GM13977 (cell line): Measurements from ENCODE around the gene MYCN.

Source experiments
- DNase-seq: peaks from one replicate; pipeline ENCODE4 v3.0.0; 2012; ENCODE audit warnings: low spot score
- CTCF ChIP-seq: IDR thresholded peaks from 2 replicates; pipeline ENCODE4 v1.5.1; 2012; ENCODE audit warnings: mild to moderate bottlenecking, control low read depth; ENCODE audit not compliant: insufficient read depth; ENCODE audit errors: extremely low read depth, missing control alignments
- in situ Hi-C: fragments of 300-500 bp; cut with MboI; formaldehyde crosslinking; loops from one replicate; pipeline ENCODE4 v1.12.0; 2022; ENCODE audit warnings: low sequenced_read_pairs, low pct_unique_long_range_greater_than_20kb, mixed read lengths, inconsistent platforms; ENCODE audit not compliant: unreplicated experiment

The MYCN gene

GRCh38 chr2:15963977-15964670, 23.8 kb downstream of the MYCN start:
- DNase-seq: no peak
- in situ Hi-C loops: no loop called here
- no peak for TF ChIP-seq CTCF

- no peak for DNase-seq
- in situ Hi-C loops: no loop called here
- no peak for TF ChIP-seq CTCF
Measured at GRCh38 chr2:15964936-15965563, 24.7 kb downstream of the MYCN start.

- in situ Hi-C loops: no loop called here
- TF ChIP-seq CTCF: no peak
- DNase-seq: no peak
Measured at GRCh38 chr2:15965564-15966019, 25.2 kb downstream of the MYCN start.

GRCh38 chr2:15967415-15968279, 27.3 kb downstream of the MYCN start:
- DNase-seq: no peak
- no peak for TF ChIP-seq CTCF
- in situ Hi-C loops: no loop called here

- DNase-seq: no peak
- in situ Hi-C loops: no loop called here
- TF ChIP-seq CTCF: no peak
Measured at GRCh38 chr2:15968280-15969178, 28.2 kb downstream of the MYCN start.

GRCh38 chr2:15969214-15969613, 28.9 kb downstream of the MYCN start:
- in situ Hi-C loops: no loop called here
- DNase-seq: no peak
- TF ChIP-seq CTCF: no peak
